HG03103 (cell line): ENCODE results near the gene SEZ6.
"Not testable (repeated sequence)": the region's sequence is repeated elsewhere in the genome, so short reads cannot be mapped to it uniquely, and the experiment has no call there.

Source experiments
- ATAC-seq: cut with Tn5 transposase; IDR thresholded peaks from one replicate; pipeline ENCODE4 v1.9.1; 2021; ENCODE audit warnings: low read depth; ENCODE audit not compliant: unreplicated experiment

SEZ6 gene

DNA sequence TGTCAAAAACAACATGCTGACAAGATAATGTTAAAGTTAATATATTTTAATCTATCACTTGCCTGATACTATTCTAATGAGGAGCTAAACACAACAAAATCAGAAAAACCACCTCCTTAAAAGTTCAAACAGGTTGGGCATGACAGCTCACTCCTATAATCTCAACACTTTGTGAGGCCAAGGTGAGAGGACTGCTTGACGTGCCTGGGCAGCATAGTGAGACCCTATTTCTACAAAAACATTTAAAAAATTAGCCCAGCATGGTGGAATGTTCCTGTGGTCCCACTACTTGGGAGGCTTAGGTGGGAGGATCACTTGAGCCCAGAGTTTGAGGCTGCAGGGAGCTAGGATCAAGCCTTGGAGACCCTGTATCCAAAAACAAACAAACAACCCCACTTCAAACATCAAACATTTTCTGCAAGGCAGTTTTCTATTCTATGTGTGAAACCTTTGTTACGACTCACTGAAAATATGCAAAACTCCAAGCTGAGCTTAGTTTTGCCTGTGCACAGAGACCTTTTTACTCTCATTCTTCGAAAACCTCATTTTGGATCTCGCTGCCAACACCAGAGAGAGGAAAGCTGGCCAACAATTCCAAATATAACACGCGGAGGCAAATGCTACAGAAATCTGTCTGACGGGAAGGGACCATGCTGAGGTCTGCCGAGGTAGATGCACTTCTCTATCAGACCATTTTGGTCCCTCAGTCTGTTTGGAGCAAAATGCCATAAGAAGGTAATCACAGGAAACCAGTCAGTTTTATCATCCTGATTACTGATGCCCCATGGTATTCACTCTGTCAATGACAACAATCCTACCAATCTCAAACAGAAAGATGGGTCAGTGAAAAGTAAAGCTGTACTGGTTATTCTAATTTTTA, 60.7 kb downstream of the SEZ6 start:
- ATAC-seq, result no peak

DNA sequence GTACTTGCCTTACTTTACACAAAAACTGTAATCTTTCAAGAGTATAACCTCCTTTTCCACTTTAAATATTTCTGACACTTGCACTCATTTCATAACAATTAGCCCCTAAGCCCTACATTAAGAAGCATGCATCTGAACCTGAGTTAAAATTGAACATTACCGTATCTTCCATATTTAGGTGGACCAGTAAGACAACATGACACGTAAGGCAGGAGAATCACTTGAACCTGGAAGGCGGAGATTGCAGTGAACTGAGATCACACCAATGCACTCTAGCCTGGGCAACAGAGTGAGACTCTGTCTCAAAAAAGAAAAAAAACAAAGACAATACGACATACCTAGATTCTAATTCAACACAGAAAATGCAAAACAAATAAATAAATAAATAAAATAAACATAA, 61.5 kb downstream of the SEZ6 start:
- no peak for ATAC-seq

DNA sequence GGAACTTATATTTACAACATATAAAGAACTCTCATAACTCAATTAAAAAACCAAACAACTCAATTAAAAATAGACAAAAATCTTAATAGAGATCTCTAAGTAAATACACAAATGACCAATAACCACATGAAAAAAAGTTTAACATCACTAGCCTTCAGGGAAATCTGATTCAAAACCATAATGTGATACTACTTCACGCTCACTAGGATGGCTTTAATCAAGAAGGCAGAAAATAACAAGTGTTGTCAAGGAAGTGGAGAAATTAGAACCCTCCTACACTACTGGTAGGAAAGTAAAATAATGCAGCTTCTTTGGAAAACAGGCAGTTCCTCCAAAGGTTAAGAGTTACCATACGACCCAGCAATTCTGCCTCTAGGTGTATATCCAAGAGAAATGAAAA, 62.9 kb downstream of the SEZ6 start:
- no peak for ATAC-seq

DNA sequence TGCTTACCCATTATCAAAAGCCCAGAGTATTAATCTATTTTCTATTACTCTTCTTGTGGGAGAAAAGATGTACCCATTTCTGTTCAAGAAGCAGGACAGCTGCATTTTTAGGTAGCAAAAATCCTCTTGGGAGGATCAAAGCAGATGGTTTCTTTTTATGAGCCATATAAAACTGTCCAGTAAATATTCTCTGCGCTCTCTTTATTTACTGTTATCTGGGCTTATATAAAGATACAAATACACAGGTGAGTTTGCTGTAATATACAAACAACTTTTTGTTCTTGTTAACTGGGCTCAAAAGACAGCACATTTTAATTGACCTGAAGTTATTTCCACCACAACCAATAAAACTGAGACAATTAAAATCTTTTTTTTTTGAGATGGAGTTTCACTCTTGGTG, 64.6 kb downstream of the SEZ6 start:
- ATAC-seq, result no peak

DNA sequence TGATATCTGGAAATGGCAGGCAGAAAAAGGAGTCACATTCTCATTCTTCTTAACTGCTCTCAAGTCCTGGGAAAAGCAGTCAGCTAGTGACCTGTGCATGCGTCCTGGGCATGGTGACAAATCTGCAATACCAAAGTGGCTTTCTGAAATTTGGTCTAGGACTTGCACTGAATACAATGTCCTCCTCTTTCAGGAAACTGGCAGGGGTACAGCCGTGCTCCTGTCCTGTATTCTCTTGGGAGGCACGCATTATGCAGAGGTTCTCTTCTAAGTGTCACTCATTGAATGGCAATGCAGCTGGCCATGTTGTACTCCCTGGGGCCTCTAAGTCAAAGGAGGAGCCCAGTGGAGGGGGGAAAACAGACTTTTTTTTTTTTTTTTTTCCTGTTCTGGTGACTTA, 65.2 kb downstream of the SEZ6 start:
- ATAC-seq, result no peak

DNA sequence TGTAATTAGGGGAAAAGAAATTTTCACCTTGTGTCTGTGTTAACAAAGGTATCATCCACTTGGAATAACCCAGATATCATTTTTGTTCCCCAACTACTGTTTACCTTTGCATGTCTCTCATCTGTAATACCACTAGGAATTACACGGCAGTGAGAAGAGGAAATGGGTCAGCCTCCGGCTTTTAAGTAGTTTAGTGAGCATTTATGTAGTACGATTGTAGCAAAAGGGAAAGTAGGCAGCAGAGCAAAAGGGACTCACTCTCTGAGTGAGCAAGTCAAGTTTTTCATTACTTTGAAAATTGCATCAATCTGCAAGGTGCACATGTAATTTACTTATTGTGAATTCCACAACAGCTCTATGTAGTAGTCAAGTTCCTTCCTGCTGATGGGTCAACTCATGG, 65.7 kb downstream of the SEZ6 start:
- no peak for ATAC-seq

DNA sequence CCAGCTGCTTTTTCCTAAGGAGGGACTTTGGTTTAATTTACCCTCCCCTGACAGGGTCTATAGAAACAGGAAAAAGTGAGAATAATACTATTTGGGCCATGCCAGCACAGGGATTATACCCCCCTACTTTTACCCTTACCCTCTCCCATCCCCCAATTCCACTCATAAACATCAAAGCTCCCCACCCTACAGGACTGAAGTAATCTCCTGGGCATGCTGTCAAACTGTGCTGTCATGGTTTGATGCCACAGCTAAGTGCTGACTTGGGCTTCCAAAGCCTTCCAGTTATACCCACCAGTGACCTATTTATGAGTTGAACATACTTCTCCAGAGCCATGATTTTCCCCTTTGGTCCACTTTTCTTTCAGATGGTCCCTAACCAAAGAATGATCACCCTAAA, 67.3 kb downstream of the SEZ6 start:
- no peak for ATAC-seq

DNA sequence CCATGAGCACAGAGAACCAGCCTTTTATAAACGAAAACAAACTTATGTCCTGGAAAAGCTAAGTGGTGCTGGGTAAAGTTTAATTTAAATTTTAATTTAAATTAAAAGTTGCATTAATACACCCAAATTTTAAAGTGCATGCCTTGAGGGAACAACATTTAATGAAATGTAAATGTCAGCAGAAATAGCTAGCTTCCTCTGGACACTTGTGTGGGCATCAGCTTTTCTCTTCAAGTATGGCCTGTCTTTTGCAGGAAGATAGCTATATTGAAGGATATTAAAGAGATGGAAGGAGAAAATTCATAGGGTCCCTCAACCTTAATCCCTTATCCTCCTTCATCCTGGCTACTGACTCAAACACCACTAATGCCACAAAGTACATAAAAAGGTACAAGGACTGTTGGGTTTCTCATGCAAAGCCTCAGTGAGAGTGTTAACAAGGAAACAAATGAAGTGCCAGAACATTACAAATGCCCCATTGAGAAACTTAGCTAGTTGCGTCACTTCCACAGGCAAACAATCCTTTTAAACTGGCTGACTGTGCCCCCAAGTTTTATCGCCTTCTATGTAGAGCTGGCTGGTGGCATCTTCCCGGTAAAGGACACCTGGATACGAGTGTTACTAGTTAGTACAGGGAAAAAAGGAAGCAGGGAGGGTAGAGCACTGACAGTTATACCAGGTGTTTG, 68.6 kb downstream of the SEZ6 start:
- ATAC-seq, result no peak

DNA sequence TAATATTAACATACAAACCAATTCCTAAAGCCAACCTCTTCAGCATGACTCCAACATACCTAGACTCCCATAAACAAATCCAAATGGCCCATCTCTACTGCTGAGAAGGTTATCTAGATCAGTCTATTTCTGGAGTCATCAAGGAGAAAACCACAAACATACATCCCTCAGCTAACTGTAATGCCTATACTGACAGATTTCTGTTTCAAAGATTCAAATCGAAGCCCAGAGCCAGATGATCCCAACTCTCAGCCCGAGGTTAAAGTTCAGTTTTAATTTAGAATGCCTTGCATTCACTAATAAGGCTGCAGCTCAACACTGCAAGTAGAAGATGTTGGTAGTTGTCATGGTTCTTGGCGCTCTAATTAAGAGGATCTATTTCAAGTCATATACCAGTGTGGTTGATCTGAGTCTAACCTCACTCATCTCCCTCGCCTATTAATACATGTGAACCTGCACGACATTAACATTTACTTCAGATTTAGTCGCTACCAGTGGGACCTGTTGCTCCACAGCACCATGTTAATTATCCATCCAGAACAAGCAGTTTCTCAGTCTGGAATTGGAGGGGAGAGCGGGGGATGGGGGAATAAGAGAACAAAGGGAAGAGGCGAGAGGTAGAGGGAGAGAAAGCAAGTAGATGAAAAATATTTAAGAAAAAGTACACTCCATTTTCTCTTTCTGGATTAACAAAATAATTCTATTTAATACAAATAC, 69.9 kb downstream of the SEZ6 start:
- ATAC-seq, result no peak

DNA sequence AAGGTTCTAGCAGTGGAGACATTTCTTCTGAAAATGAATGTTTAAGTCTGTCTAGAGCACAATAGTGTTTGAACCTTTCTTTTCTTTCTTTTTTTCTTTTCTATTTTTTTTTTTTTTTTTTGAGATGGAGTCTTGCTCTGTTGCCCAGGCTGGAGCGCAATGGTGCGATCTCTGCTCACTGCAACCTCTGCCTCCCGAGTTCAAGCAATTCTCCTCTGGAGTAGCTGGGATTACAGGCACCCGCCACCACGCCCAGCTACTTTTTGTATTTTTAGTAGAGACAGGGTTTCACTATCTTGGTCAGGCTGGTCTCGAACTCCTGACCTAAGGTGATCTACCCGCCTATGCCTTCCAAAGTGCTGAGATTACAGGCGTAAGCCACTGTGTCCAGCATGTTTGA, 71.3 kb downstream of the SEZ6 start:
- not testable (repeated sequence) for ATAC-seq

DNA sequence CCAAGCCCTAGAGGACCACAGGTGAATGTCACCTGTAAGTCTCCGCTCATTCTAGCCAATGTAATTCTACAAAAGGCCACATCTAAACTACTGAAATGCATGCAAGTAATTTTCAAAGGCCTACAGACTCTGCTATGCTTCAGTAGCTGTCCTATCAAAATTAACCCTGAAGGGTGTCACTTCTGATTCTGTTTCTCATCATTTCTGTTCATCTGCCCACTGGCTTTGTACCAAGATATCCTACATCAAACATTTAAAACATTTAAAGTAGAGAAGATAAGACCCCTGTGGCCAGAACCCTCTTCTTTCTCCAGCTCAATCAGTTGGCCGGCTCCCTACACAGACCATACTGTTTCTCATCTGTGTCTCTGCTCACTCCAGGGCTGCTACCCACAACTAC, 76.0 kb downstream of the SEZ6 start:
- ATAC-seq, result no peak

DNA sequence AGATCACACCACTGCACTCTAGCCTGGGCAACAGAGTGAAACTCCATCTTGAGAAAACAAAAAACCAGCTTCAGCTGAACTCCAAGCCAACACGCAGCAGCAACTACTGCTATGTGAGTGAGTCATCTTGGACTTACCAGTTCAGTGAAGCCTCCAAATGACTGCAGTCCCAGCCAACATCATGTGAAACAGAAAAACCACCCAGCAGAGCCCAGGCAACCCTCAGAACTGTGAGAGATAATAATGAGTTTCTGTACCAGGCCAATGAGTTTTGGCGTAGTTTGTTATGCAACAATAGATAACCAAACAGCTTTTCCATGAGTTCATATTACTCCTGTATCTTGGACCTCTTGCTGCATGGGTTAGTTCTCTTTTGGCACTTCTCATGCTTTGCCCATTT, 77.8 kb downstream of the SEZ6 start:
- ATAC-seq, result no peak

DNA sequence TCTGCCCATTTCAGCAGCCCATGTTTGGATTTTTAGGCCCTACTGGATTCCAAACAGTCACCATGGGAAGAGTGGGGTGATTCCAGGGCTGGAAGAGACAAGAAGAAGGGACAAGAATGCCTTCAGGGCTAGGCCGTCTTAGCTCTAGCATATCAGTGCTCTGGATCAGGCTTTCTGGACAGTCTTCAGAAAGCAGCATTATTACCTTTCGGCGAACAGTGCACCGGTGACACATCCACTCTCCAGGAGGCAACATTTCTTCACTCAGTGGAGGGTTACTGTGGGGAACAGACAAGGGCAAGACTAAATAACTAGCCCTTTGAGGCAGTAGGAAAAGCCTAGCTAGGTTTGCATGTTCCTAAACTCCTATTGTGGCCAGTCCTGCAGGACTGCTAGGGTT, 79.0 kb downstream of the SEZ6 start:
- ATAC-seq, result no peak

DNA sequence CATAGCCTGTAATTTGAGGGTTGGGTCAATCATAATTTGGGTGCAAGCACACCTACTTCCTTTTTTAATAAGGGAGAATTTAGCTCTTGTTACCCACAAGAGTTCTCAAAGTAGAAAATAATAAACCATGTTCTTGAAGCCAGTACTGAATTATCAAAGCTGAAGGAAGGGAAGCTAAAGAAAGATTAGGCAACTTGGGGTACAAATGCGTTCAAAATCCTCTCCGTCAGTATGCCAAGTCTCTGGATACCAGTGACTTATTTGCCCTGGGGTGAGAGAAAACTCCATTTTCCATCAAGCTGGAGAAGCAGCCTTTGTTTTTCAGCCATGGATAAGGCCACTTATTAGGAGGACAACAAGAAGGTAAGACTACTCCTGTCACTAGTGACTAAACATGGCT, 79.5 kb downstream of the SEZ6 start:
- ATAC-seq, result no peak

DNA sequence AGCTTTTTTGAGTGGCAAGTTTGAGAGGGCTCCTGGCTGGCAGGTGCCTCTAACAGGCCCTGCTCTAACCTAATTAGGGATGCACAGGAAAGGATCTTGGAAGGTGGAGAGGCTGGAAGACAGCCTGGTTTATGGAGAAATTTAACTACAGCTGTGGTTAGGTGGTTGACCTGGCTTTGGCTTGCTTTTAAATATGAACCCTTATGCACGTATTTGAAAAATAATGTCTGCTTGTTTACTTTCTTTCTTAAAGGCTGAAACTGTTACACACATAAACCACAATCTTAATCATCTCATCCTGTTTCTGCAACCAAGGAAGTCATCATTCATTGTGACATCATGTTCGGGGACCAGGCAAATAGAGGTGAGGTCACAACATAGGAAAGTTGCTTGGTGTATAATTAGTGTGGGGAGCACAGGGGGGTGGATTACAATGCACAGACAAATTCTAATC, 79.9 kb downstream of the SEZ6 start:
- ATAC-seq, result no peak

DNA sequence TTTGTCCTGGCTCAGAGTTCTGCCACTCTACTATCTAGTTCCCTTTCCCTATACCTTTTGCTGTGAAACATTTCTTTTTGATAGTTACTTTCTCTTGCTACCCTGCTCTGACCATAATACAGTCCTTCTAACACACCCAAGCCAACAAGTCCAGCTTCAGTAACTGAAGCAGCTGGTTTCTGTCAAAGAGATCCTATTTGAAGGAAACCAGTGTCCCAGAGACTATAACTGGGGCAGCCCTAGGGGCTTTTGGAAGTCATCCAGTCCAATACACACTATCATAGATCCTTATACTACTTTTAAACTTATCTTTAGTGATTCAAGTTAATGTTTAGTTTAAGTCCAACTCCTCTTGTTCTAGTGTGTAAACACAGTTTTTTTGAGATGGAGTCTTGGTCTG, 85.6 kb downstream of the SEZ6 start:
- no peak for ATAC-seq

DNA sequence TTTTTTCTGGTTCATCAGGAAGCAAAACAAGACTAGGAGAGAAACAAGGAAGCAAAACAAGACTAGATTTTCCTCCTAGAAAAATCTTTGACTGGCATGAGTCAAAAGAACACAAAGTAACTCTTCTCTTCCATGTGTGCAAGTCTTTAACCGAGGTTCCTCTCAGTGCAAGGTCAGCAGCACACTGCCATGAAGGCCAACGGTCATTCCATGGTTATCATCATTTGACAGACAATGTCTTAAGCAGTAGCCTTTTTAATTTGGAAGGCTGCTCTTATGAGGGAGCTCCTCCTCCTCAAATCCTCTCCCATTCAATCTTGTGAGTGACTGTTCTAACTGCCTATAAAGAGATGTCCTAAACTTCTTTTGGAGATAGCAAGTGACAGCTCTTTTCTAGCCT, 87.5 kb downstream of the SEZ6 start:
- no peak for ATAC-seq

DNA sequence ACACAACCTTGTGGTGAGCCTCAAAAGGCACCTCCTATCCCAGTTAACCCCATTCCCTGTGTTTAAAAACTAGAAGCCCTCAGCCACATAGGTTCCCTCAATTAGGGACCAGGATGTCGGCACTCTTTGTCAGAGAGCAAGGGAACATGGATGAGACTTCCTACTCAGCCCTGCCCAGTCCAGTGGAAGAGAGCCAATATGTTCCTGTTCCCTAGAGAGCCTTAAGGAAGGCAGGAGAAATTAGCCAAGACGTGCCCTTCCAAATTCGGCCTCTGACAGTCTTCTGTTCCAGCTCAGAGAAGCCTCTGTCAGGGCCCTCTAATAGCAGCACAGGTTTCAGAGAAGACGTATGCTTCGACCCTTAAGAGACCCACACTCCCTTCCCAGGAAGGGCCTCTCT, 88.4 kb downstream of the SEZ6 start:
- ATAC-seq, result no peak

DNA sequence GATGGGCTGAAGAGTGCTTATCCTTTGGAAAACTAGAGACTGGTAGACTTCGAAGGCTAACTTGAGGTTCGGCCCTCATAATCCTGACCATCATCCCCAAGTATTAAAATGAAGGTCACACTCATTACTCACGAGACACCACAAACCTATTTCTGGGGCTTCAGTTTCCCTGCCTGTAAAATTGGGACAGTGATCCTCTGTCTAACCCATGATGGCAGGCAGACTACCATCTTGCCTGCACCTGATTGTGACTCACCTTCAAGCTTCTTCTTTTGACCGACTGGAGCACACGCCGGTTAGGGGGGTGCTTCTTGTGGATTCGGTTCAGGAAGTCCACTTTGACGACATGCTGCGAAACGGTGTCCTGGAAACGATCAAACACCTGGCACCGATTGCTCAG, 88.8 kb downstream of the SEZ6 start:
- ATAC-seq, result no peak

DNA sequence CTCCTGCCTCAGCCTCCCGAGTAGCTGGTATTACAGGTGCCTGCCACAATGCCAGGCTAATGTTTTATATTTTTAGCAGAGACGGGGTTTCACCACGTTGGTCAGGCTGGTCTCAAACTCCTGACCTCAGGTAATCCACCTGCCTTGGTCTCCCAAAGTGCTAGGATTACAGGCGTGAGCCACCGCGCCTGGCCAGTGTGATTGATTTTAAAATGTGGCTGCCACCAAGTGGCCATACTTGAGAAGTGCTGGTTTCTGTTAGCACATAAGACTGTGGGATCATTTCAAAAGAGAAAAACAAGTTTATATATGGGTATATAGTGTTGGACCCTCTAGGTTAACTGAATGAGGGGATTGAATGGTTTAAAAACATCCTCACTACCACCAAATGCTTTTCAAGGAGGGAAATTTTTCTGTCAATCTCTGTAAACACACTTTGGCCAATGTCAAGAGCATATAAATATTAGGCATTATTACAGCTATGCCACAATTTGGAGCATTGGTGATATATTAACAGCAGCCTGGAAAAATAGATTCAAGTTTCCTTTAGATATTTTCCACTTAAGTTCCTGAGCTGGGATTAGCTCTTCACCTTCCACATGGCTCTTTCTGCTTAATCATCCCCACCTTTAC, 89.4 kb downstream of the SEZ6 start:
- no peak for ATAC-seq

DNA sequence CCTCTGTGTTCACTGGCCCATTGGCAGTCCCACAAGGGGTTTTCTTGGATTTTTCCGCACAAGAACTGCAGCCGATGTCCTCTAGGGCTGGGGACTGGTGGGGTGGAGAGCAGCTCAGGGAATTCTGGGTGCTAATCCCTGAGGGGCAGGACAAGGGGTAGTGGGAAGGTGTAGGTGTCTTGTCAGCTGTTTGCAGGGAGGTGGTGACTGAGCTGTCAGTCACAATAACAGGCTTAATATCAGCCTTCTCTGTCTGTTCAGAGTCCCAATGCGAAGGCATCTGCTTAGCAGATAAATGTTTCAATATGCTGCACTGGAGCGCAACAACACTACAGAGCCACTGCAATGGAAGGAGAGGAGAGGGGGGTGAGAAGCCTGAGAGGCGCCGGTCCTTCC, 92.9 kb downstream of the SEZ6 start:
- no peak for ATAC-seq
